T-helper 1 cell (primary cell): ENCODE results near the gene TMEM208.

Experiments used
- DNase-seq, 5 donors: peaks; one replicate each; pipeline ENCODE4 v3.0.0-alpha.2; 2012 to 2020

The TMEM208 gene

DNA sequence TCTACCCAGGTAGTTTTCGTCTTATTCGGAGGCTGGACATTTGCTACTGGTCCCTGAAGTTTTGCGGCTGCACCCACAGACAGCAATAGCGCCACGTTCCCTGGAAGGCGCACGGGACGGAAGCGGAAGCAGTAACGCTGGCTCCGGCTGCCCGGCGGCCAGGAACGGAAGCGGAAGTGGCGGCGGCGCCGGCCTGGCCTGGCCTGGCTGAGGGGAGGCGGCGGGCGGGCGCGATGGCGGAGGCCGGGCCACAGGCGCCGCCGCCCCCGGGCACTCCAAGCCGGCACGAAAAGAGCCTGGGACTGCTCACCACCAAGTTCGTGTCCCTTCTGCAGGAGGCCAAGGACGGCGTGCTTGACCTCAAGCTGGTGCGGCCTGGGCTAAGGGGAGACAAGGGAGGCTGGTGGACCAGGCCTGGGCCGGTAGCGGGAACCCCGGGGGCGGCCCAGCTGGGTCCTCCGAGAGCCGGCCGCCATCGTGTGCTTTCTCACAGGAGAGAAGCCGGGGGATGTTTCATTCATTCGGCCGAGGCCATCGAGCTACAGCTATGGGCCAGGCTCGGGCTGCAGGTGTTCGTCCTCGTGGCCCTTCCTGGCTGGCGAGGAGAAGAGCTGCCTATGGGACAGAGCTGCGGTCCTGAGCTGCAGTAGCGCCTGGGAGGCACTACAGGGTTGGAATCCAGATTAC, 34.8 kb upstream of the TMEM208 start, which contains the start of gene E2F4:
Gene E2F4 (plus strand): TSS at position 161 of the 687 bp plus-strand sequence. CDS start 73 bp downstream, at position 234.
- DNase-seq = peak; percentile 73 to 93 (median 77)

DNA sequence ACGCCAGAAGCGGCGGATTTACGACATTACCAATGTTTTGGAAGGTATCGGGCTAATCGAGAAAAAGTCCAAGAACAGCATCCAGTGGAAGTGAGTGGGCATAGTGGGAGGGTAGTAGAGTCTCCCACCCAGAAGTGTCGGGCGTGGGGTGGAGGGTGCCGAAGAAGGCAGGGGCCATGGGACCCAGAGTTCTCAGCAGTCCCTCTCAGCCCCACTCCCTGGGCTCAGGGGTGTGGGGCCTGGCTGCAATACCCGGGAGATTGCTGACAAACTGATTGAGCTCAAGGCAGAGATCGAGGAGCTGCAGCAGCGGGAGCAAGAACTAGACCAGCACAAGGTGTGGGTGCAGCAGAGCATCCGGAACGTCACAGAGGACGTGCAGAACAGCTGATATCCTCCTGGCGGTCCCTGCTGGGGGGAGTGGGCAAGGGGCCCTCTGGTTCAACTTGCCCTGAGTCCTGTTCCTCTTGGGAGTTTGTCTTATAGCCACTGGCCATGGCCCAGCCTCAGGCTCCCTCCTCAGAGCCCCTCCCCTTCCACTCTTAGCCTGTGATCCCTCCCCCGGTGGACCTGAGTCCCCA, 34.1 kb upstream of the TMEM208 start:
- peak in 1 of 5 donors; percentile 41 for DNase-seq

DNA sequence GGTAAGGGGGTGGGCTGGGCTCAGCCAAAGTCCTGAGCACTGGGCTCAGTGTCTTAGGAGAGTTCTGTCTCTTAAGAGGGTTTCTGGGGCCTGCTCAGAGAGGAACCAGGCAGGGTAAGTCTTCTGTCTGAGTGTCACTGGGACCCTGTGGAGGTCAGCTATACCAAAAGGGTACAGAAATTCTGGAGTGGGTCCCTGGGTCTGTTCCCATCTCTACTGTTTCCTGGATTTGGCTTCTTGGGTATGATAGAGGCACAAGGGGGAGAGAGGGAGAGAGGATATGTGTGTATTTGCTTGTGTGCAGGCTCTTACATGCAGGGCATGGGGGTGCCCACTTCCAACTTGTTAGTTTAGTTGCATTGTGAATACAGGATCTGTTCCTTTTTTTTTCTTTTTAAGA, 33.4 kb upstream of the TMEM208 start:
- DNase-seq = no peak

DNA sequence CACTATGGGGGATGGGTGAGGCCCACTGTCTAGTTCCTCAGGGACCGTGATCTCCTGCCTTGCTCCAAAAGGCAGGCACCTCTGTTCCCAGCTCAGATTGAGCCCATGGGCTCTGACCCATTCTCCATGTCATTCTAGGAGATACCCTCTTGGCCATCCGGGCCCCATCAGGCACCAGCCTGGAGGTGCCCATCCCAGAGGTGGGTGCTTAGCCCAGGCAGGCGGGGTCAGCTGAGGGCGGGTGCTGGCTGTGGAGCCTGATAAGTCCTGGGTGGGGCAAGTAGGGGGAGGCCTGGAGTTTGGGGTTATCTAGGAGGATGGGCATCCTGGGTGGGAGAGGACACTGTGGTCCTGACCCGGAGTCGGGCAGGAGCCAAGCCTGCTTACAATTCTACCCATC, 32.7 kb upstream of the TMEM208 start:
- DNase-seq = no peak

- no peak for DNase-seq
These were observed 31.3 kb upstream of the TMEM208 start for GRCh38 chr16:67195676-67196075.

- no peak for DNase-seq
These were observed 30.0 kb upstream of the TMEM208 start for GRCh38 chr16:67196881-67197280.

DNA sequence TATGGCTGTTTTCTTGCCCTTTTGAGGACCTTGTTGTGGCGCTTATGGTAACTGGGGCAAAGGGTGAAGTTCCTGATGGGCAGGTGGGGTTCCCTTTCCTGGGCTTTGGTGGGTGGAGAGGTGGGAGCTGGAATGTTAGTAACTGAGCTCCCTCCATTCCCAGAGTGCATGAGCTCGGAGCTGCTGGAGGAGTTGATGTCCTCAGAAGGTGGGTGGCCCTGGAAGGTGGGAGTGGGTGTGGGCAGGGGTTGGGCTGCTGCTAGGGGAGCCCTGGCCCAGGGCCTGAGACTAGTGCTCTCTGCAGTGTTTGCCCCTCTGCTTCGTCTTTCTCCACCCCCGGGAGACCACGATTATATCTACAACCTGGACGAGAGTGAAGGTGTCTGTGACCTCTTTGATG, 29.2 kb upstream of the TMEM208 start:
- no peak for DNase-seq

DNA sequence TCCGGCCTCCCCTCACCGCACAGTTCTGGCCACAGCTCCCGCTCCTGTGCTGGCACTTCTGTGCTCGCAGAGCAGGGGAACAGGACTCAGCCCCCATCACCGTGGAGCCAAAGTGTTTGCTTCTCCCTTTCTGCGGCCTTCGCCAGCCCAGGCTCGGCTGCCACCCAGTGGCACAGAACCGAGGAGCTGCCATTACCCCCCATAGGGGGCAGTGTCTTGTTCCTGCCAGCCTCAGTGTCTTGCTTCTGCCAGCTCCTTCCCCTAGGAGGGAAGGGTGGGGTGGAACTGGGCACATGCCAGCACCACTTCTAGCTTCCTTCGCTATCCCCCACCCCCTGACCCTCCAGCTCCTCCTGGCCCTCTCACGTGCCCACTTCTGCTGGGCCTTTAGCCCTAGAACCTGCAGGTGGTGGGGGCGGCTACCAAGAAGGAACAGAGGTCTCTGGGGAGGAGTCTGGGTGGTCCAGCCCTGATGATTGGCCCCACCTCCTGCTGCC, 28.6 kb upstream of the TMEM208 start:
- DNase-seq = no peak

GRCh38 chr16:67199011-67199807, 27.7 kb upstream of the TMEM208 start, which contains the start of gene ELMO3:
TSS of gene ELMO3 (plus strand) at chr16:67199131. CDS start at chr16:67199327, 196 bp downstream.
- no peak for DNase-seq

GRCh38 chr16:67199808-67200198, 27.1 kb upstream of the TMEM208 start:
- DNase-seq = no peak

GRCh38 chr16:67200491-67200890, 26.4 kb upstream of the TMEM208 start:
- no peak for DNase-seq

DNA sequence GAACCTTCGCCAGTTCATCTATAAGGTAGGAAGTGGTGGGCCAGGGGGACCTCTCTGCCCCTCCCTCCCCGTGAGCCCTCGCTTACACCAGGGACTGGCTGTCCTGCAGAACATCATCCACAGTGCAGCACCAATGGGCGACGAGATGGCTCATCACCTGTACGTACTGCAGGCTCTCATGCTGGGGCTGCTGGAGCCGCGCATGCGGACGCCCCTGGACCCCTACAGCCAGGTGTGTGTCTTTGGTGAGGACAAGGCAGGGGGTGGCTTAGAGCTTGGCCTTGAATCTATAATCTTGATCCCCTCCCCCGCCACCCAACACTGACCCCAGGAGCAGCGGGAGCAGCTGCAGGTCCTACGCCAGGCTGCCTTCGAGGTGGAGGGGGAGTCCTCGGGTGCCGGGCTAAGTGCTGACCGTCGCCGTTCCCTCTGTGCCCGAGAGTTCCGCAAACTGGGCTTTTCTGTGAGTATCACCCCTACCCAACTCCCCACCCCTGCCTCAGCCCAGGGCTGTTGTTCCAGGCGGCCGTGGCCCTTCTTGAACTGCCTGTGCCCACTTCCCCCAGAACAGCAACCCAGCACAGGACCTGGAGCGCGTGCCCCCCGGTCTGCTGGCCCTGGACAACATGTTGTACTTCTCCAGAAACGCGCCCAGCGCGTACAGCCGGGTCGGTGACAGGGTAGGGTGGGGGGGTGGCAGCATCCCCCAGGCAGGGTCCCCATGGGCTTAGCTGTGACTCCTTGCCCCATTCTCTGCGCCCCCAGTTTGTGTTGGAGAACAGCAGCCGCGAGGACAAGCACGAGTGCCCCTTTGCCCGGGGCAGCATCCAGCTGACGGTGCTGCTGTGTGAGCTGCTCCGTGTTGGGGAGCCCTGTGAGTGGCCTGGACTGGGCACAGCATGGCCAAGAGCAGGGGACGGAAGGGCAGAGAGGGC, 25.3 kb upstream of the TMEM208 start:
- no peak for DNase-seq

DNA sequence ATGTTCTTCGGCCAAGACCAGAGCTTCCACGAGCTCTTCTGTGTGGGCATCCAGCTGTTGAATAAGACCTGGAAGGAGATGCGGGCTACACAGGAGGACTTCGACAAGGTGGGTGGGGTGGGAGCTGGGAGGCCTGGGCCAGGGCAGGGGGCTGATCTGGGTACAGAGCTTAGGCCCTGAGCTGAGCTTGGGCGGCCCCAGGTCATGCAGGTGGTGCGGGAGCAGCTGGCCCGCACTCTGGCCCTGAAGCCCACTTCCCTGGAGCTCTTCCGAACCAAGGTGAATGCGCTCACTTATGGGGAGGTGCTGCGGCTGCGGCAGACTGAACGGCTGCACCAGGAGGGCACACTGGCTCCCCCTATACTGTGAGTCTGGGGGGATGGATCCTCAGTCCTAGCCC, 24.5 kb upstream of the TMEM208 start:
- no peak for DNase-seq

- no peak for DNase-seq
These were observed 23.9 kb upstream of the TMEM208 start for GRCh38 chr16:67202956-67203493.

DNA sequence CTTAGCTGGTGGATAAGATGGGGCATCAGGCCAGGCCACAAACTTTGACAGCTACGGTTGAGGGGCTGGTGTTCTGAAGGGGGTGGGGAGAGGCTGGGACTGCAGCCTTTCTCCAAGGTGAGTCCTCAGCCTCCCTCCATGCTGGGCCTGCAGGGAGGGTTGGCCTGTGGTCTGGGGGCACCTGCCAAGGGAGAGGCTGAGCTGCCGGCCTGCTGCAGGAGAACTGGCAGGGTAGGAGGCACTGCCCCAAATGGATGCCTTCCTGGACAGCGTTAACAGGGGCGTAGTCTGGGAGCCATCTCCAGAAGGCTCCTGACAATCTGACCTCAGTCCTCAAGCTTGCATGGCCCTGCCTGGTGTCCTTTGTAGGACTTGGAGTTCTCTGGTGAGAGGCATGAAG, 22.9 kb upstream of the TMEM208 start:
- DNase-seq = no peak

GRCh38 chr16:67206129-67206837, 20.6 kb upstream of the TMEM208 start:
- no peak for DNase-seq

DNA sequence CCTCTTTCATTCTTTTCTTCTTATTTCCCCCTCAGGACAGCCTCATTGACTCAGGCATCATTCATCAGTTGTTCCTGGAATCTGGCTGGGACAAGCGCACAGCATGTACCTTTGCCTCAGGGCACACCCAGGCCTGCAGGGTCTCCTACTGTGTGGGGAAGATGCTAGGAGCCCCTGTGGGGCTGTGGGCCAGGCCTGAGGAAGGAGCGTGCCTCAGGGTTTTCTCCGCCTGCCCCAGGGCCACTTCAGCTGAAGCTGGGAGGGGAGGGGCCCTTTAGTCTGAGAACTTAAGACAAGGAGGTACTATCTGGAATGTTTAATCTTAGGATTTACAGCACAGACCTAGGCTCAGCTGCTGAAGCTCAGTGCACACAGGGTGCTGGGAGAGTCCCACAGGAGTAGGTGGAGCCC, 20.1 kb upstream of the TMEM208 start:
- DNase-seq = no peak

DNA sequence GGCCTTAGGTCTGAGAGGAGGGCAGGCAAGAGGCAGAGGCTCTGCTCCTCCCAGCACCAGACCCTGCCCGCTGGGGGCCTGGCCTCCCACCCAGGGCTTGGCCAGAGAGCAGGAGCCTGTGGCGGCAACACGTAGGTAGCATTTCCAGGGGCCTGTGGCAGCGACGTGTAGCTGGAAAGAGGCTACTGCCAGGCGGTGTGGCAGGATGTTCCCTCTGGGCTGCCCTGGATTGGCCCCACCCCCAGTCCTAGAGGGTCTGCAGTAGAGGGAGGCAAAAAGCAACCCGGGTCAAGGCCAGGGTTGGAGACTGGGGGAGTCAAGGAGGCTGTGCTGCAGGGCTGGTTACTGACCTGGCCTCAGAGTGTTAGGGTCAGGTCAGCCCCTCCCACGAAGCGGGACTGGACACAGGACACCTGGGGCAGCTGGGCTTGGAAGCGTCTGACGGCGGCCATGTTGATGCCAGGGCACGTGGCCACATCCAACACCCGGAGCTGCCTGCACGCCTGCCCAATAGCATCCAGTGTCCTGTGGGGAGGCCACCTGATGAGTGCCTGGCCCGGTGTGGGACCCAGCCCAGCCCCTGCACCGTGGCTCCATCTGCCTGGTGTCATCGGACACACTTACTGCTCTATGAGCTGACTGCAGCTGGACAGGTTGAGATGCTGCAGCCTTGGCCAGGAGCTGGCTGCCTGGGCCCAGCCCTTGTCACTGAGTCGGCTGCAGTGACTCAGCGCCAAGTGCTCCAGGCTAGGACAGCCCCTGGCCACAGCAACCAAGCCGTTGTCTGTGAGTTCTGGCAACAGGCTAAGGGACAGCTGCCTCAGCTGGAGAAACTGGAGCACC, 19.5 kb upstream of the TMEM208 start:
- no peak for DNase-seq

GRCh38 chr16:67208154-67208896, 18.6 kb upstream of the TMEM208 start:
- DNase-seq = no peak

DNA sequence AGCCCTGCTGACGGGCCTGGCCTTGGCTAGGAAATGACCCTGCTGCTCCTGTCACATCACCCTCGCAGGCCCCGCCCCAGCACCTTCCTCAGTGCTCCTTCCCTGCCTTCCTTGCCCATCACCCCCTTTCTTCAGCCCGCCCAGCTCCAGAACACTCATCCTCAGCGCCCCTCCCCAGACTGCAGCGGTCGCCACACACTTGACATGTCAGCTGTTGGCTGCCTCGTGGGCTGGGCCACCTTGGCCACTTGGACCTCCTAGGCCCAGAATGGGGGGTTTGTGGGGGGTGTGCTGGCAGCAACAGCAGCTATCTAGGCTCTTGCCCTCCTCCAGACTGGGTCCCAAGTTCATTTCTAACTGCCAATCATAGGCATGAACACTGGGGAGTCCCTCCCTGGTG, 17.4 kb upstream of the TMEM208 start:
- no peak for DNase-seq
